ENCODE data around the gene OR6Y1. TPM values are rescaled to one million over a fixed set of nuclear protein-coding genes. Genes with fewer than 3 reads are reported as not detected.

The OR6Y1 gene
- total and polyA plus RNA-seq, 2 donors (not counting 3 experiments of a cell fraction or from before 2014, with no cell fraction given), result not detected

GRCh38 chr1:158537609-158538008, 16.6 kb downstream of the OR6Y1 start:
- Histone ChIP-seq H2AFZ (ENCODE audit: low read depth, low read length) (no peak overlapping the region), H3K4me1 (ENCODE audit: control insufficient read depth, extremely low read depth, insufficient read depth, low read length) (no peaks in the 10 kb centered on the region), H3K9ac (replicated peaks; ENCODE audit: extremely low read depth, insufficient read depth, low read length) (no peak overlapping the region), H3K9me3 (replicated peaks; ENCODE audit: control insufficient read depth, insufficient read depth, low read length) (no peaks in the 10 kb centered on the region), H3K9me1 (replicated peaks; ENCODE audit: control insufficient read depth, extremely low read depth, insufficient read depth, low read length) (no peaks in the 10 kb centered on the region), H3K4me3 (replicated peaks in 1 of 3; ENCODE audit: insufficient read depth in 1 of 3, low read depth in 1 of 3, low read length in 3 of 3) (no peak overlapping the region), H4K20me1 (replicated peaks; ENCODE audit: control insufficient read depth, extremely low read depth, insufficient read depth, low read length) (no peaks in the 10 kb centered on the region), H3K27ac (ENCODE audit: insufficient read depth, low read depth, low read length) (no peak overlapping the region), H3K79me2 (ENCODE audit: control insufficient read depth, insufficient read depth, low read length) (no peaks in the 10 kb centered on the region), H3K4me2 (ENCODE audit: insufficient read depth, low read length) (no peak overlapping the region), H3K27me3 (ENCODE audit: control insufficient read depth in 2 of 2, insufficient read depth in 2 of 2, low read length in 2 of 2) (no peaks in the 10 kb centered on the region), H3K36me3 (ENCODE audit: control insufficient read depth in 2 of 2, extremely low read depth in 1 of 2, insufficient read depth in 2 of 2, low read length in 2 of 2) (no peaks in the 10 kb centered on the region)
- no peak for TF ChIP-seq POLR2AphosphoS5 (IDR thresholded peaks at IDR 0.05; ENCODE audit: insufficient read depth, low read depth, low read length)
- no peak for TF ChIP-seq GATA2 (IDR thresholded peaks at IDR 0.05; ENCODE audit: insufficient read depth, insufficient read length, low read depth, low read length)
- no peak for TF ChIP-seq MAX (IDR thresholded peaks at IDR 0.05; ENCODE audit: insufficient read depth, insufficient read length)
- no peak for TF ChIP-seq MYC (IDR thresholded peaks at IDR 0.05; ENCODE audit: low read depth, low read length)
- TF ChIP-seq POLR2A (IDR thresholded peaks at IDR 0.05; ENCODE audit: low read depth, low read length), result no peak
- TF ChIP-seq JUN (IDR thresholded peaks at IDR 0.05; ENCODE audit: borderline replicate concordance, insufficient read depth, insufficient read length, low read depth), result no peak
- TF ChIP-seq EZH2 (IDR thresholded peaks at IDR 0.05; ENCODE audit: borderline replicate concordance, low read depth, low read length, severe bottlenecking), result no peak
- TF ChIP-seq FOS (IDR thresholded peaks at IDR 0.05; ENCODE audit: borderline replicate concordance, insufficient read depth, low read length), result no peak
- TF ChIP-seq CTCF (IDR thresholded peaks at IDR 0.05; ENCODE audit: extremely low read depth in 1 of 2, insufficient read depth in 1 of 2, low read depth in 1 of 2, low read length in 2 of 2), result no peak
- dilution Hi-C loops (cut with MboI; ENCODE audit: extremely low pct_ligation_motif_present, low sequenced_read_pairs) (no loop called here), intact Hi-C loops (cut with micrococcal nuclease) (no loop called here)
- DNase-seq (ENCODE audit: low read depth, low spot score), result no peak
- no peak for FAIRE-seq
- ChIA-PET CTCF (no interaction called here), POLR2A (no interaction called here)
- BruUV-seq (replicated peaks), result no TSS peak
